ENCODE data around the gene ABHD15. TPM values are rescaled to one million over a fixed set of nuclear protein-coding genes. Genes with fewer than 3 reads are reported as not detected.

The ABHD15 gene
- 10.9 and 11.4 TPM in 2 replicates for total RNA-seq

GRCh38 chr17:29566473-29567303 is at the start of gene ABHD15:
Gene ABHD15, minus strand, starts transcription at chr17:29567037. Its CDS starts 71 bp downstream, at chr17:29566966.

GRCh38 chr17:29592850-29593551 is 26.2 kb upstream of the ABHD15 start, which contains the start of gene ANKRD13B:
Gene ANKRD13B, plus strand, starts transcription at chr17:29593132. Its CDS starts 490 bp downstream, at chr17:29593622.

GRCh38 chr17:29589524-29590410 is 22.9 kb upstream of the ABHD15 start, which contains the start of gene GIT1:
Gene GIT1, minus strand, starts transcription at chr17:29589648. Its CDS starts 270 bp downstream, at chr17:29589378.

GRCh38 chr17:29568331-29569244 is 1.8 kb upstream of the ABHD15 start, which contains the start of gene TP53I13:
Gene TP53I13, plus strand, starts transcription at chr17:29568701. Its CDS starts 58 bp downstream, at chr17:29568759.

Other genes with a start within 250 kb of the ABHD15 start
- gene TAOK1, start 176.7 kb downstream of the ABHD15 start, total RNA-seq: 39.5 and 64.9 TPM in 2 replicates
- 40.4 and 52.7 TPM in 2 replicates for gene TP53I13, start 1.7 kb upstream of the ABHD15 start, total RNA-seq
- gene GIT1, start 22.6 kb upstream of the ABHD15 start, total RNA-seq: 25.3 and 39.3 TPM in 2 replicates
- gene ANKRD13B, start 26.1 kb upstream of the ABHD15 start, total RNA-seq: 16.9 and 21.3 TPM in 2 replicates
- 6.5 and 7.6 TPM in 2 replicates for gene CORO6, start 55.9 kb upstream of the ABHD15 start, total RNA-seq

All from cardiac ventricle fibroblast (primary cell).